Measurements from ENCODE around the gene ZFR. TPM values are rescaled to one million over a fixed set of nuclear protein-coding genes. Genes with fewer than 3 reads are reported as not detected.

Gene ZFR
- total and polyA plus RNA-seq, 4 donors = 17.5 to 44.5 (median 30.8) TPM

- TF ChIP-seq RXRA (IDR thresholded peaks at IDR 0.05) (no peak), REST (IDR thresholded peaks at IDR 0.05) (no peak), RAD21 (IDR thresholded peaks at IDR 0.05) (no peak), HNF4G (IDR thresholded peaks at IDR 0.05) (no peak), FOXA1 (IDR thresholded peaks at IDR 0.05) (no peak), SP1 (IDR thresholded peaks at IDR 0.05) (no peak)
These were observed 21.8 kb downstream of the ZFR start (continued) for GRCh38 chr5:32422697-32423096.

GRCh38 chr5:32421075-32421474 is 23.5 kb downstream of the ZFR start:
- Histone ChIP-seq H3K27me3 (ENCODE audit: control insufficient read depth in 4 of 4, insufficient read depth in 4 of 4, low read length in 3 of 4) (no peaks in the 10 kb centered on the region), H3K9ac (ENCODE audit: low read depth in 1 of 2, low read length in 2 of 2) (no peak overlapping the region), H3K36me3 (ENCODE audit: control insufficient read depth in 4 of 4, insufficient read depth in 3 of 4, low read depth in 1 of 4, low read length in 3 of 4) (peaks cover 0 to 9% (median 7%) of the 10 kb centered on the region in 4 donors), H3K4me1 (ENCODE audit: control insufficient read depth in 4 of 4, insufficient read depth in 4 of 4, low read length in 3 of 4) (peaks cover 0 to 4% (median 1%) of the 10 kb centered on the region in 4 donors), H3K27ac (ENCODE audit: low read depth in 1 of 2, low read length in 2 of 2) (no peak overlapping the region), H3K9me3 (ENCODE audit: control insufficient read depth in 4 of 4, low read length in 3 of 4) (no peaks in the 10 kb centered on the region), H3K4me3 (ENCODE audit: low read depth in 1 of 3, low read length in 3 of 3) (no peak overlapping the region)
- DNase-seq (ENCODE audit: low spot score) = no peak
- TF ChIP-seq SP1 (IDR thresholded peaks at IDR 0.05) (no peak), NR2F2 (IDR thresholded peaks at IDR 0.05) (no peak), RXRA (IDR thresholded peaks at IDR 0.05) (no peak), FOXA2 (IDR thresholded peaks at IDR 0.05) (no peak), REST (IDR thresholded peaks at IDR 0.05) (no peak), HNF4A (conservative IDR thresholded peaks at IDR 0.05) (no peak), YY1 (IDR thresholded peaks at IDR 0.05) (no peak), ZBTB33 (IDR thresholded peaks at IDR 0.05) (no peak), EGR1 (IDR thresholded peaks at IDR 0.05; ENCODE audit: low read depth in 2 of 2) (no peak)

GRCh38 chr5:32420506-32420905 is 24.0 kb downstream of the ZFR start:
- WGBS = 90% methylated on average over 1 of the region's 1 CpG
- TF ChIP-seq YY1 (IDR thresholded peaks at IDR 0.05) (no peak), GABPA (IDR thresholded peaks at IDR 0.05 in 1 of 2, conservative IDR thresholded peaks at IDR 0.05 in 1 of 2) (no peak), CTCF (IDR thresholded peaks at IDR 0.05; ENCODE audit: low read depth, low read length, missing input control) (no peak), ZBTB33 (IDR thresholded peaks at IDR 0.05) (no peak), SP1 (IDR thresholded peaks at IDR 0.05) (no peak), HNF4A (conservative IDR thresholded peaks at IDR 0.05) (no peak), TAF1 (conservative IDR thresholded peaks at IDR 0.05) (no peak), MAX (IDR thresholded peaks at IDR 0.05) (no peak)

More at GRCh38 chr5:32420506-32420905, 24.0 kb downstream of the ZFR start:
- Histone ChIP-seq H3K27me3 (ENCODE audit: control insufficient read depth in 4 of 4, insufficient read depth in 4 of 4, low read length in 3 of 4) (no peaks in the 10 kb centered on the region), H3K9me3 (ENCODE audit: control insufficient read depth in 4 of 4, low read length in 3 of 4) (no peaks in the 10 kb centered on the region), H3K4me1 (ENCODE audit: control insufficient read depth in 4 of 4, insufficient read depth in 4 of 4, low read length in 3 of 4) (peaks cover 0 to 4% (median 1%) of the 10 kb centered on the region in 4 donors), H3K27ac (ENCODE audit: low read depth in 1 of 2, low read length in 2 of 2) (no peak overlapping the region), H3K36me3 (ENCODE audit: control insufficient read depth in 4 of 4, insufficient read depth in 3 of 4, low read depth in 1 of 4, low read length in 3 of 4) (peaks cover 0 to 14% (median 7%) of the 10 kb centered on the region in 4 donors), H3K9ac (ENCODE audit: low read depth in 1 of 2, low read length in 2 of 2) (no peak overlapping the region), H3K4me3 (ENCODE audit: low read depth in 1 of 3, low read length in 3 of 3) (no peak overlapping the region)
- no peak for DNase-seq (ENCODE audit: low spot score)
